Spinal cord (tissue), 10 donors: ENCODE measurements around the gene KLF16. TPM values are rescaled to one million over a fixed set of nuclear protein-coding genes. Genes with fewer than 3 reads are reported as not detected.

Source experiments
- DNase-seq, 6 donors: peaks; one replicate each; pipeline versions ENCODE4 v3.0.0 to v3.0.0-alpha.2; 2013 to 2015; ENCODE audit warnings: low spot score in 6 of 6, low read depth in 4 of 6
- H3K27ac ChIP-seq: one replicate; pipeline ENCODE4 v1.5.1; 2013; ENCODE audit warnings: low read depth, low read length, control low read depth
- H3K27me3 ChIP-seq: one replicate; pipeline ENCODE4 v1.6.1; 2013; ENCODE audit warnings: low read length; ENCODE audit not compliant: control insufficient read depth, insufficient read depth
- H3K36me3 ChIP-seq: one replicate; pipeline ENCODE4 v1.6.1; 2013; ENCODE audit warnings: low read length; ENCODE audit not compliant: control insufficient read depth, insufficient read depth
- H3K4me1 ChIP-seq: one replicate; pipeline ENCODE4 v1.6.1; 2013; ENCODE audit warnings: low read length; ENCODE audit not compliant: control insufficient read depth, insufficient read depth
- H3K4me3 ChIP-seq: one replicate; pipeline ENCODE4 v1.5.1; 2013; ENCODE audit warnings: low read depth, low read length, control low read depth
- H3K9me3 ChIP-seq: one replicate; pipeline ENCODE4 v1.6.1; 2013; ENCODE audit warnings: low read length; ENCODE audit not compliant: control insufficient read depth, insufficient read depth
- WGBS: methylation state at CpG from one replicate; pipeline ENCODE4 v1.1.5; 2013; ENCODE audit warnings: missing lambda C conversion rate; ENCODE audit not compliant: insufficient coverage; 5-methylcytosine and 5-hydroxymethylcytosine counted together
- polyA plus RNA-seq, 2 donors: library from polyadenylated mRNA; unstranded; fragments of 120-200 nt; gene quantifications; one replicate each; pipeline ENCODE4 v1.2.1, GENCODE V29; 2013; ENCODE audit not compliant: insufficient read length in 2 of 2
- total RNA-seq, 2 donors: library from RNA; depleted of rRNA in 1 of 2; stranded (reverse); fragments of 120-200 nt in 1 of 2; fragments of >200 nt in 1 of 2; gene quantifications; one replicate each; pipeline versions ENCODE4 v1.2.3 to v1.2.4, GENCODE V29; 2013 to 2014
- donor health status: healthy.

Gene KLF16
- total and polyA plus RNA-seq, 4 donors, result 1.8 to 13.4 (median 7.3) TPM

GRCh38 chr19:1819341-1820255 is 43.8 kb downstream of the KLF16 start:
- no peak overlapping the region for H3K4me3 ChIP-seq
- no peaks in the 10 kb centered on the region for H3K27me3 ChIP-seq
- no peak for DNase-seq
- 64% methylated on average over 35 of the region's 43 CpGs for WGBS
- peaks cover 6% of the 10 kb centered on the region for H3K4me1 ChIP-seq
- H3K36me3 ChIP-seq, result peaks cover 98% of the 10 kb centered on the region
- H3K27ac ChIP-seq, result no peak overlapping the region
- no peaks in the 10 kb centered on the region for H3K9me3 ChIP-seq

GRCh38 chr19:1818549-1819195 is 44.7 kb downstream of the KLF16 start:
- no peak overlapping the region for H3K4me3 ChIP-seq
- 88% methylated on average over 26 of the region's 33 CpGs for WGBS
- H3K9me3 ChIP-seq, result no peaks in the 10 kb centered on the region
- no peaks in the 10 kb centered on the region for H3K27me3 ChIP-seq
- peaks cover 8% of the 10 kb centered on the region for H3K4me1 ChIP-seq
- H3K27ac ChIP-seq, result no peak overlapping the region
- H3K36me3 ChIP-seq, result peaks cover 99% of the 10 kb centered on the region
- no peak for DNase-seq

- H3K36me3 ChIP-seq, result peaks cover 89% of the 10 kb centered on the region
- H3K4me3 ChIP-seq, result no peak overlapping the region
- H3K4me1 ChIP-seq, result peaks cover 18% of the 10 kb centered on the region
- no peak for DNase-seq
- no peak overlapping the region for H3K27ac ChIP-seq
- H3K9me3 ChIP-seq, result no peaks in the 10 kb centered on the region
- 88% methylated on average over 25 of the region's 25 CpGs for WGBS
- H3K27me3 ChIP-seq, result no peaks in the 10 kb centered on the region
Measured at GRCh38 chr19:1817553-1818179, 45.7 kb downstream of the KLF16 start.

- H3K36me3 ChIP-seq, result peaks cover 80% of the 10 kb centered on the region
- H3K27me3 ChIP-seq, result no peaks in the 10 kb centered on the region
- 94% methylated on average over 30 of the region's 36 CpGs for WGBS
- no peak overlapping the region for H3K4me3 ChIP-seq
- H3K27ac ChIP-seq, result no peak overlapping the region
- H3K9me3 ChIP-seq, result no peaks in the 10 kb centered on the region
- H3K4me1 ChIP-seq, result peaks cover 20% of the 10 kb centered on the region
- no peak for DNase-seq
Measured at GRCh38 chr19:1816530-1817298, 46.7 kb downstream of the KLF16 start.

- H3K27ac ChIP-seq, result no peak overlapping the region
- no peaks in the 10 kb centered on the region for H3K9me3 ChIP-seq
- peaks cover 24% of the 10 kb centered on the region for H3K4me1 ChIP-seq
- 83% methylated on average over 52 of the region's 61 CpGs for WGBS
- DNase-seq, result no peak
- H3K4me3 ChIP-seq, result no peak overlapping the region
- peaks cover 71% of the 10 kb centered on the region for H3K36me3 ChIP-seq
- H3K27me3 ChIP-seq, result no peaks in the 10 kb centered on the region
Measured at GRCh38 chr19:1815605-1816529, 47.5 kb downstream of the KLF16 start.

- Histone ChIP-seq H3K9me3 (no peaks in the 10 kb centered on the region), H3K4me1 (peaks cover 24% of the 10 kb centered on the region), H3K27ac (no peak overlapping the region), H3K4me3 (no peak overlapping the region), H3K36me3 (peaks cover 63% of the 10 kb centered on the region), H3K27me3 (no peaks in the 10 kb centered on the region)
- DNase-seq, result no peak
- WGBS, result 75% methylated on average over 18 of the region's 26 CpGs
Measured at GRCh38 chr19:1814833-1815604, 48.4 kb downstream of the KLF16 start.

- no peak for DNase-seq
- H3K4me1 ChIP-seq, result peaks cover 24% of the 10 kb centered on the region
- WGBS, result 82% methylated on average over 10 of the region's 10 CpGs
- H3K27me3 ChIP-seq, result no peaks in the 10 kb centered on the region
- no peak overlapping the region for H3K4me3 ChIP-seq
- H3K27ac ChIP-seq, result no peak overlapping the region
- H3K9me3 ChIP-seq, result no peaks in the 10 kb centered on the region
- H3K36me3 ChIP-seq, result peaks cover 57% of the 10 kb centered on the region
Measured at GRCh38 chr19:1814391-1814790, 49.0 kb downstream of the KLF16 start.
